GM12873 (cell line): ENCODE measurements around the gene PAMR1.

Experiments used
- CTCF ChIP-seq: IDR thresholded peaks from 2 replicates; pipeline ENCODE4 v1.5.1; 2012; ENCODE audit warnings: low read depth, mild to moderate bottlenecking, moderate library complexity, low read length, control low read depth; ENCODE audit not compliant: insufficient read depth; ENCODE audit errors: missing control alignments

Gene PAMR1

GRCh38 chr11:35383953-35384352, 141.5 kb downstream of the PAMR1 start:
- TF ChIP-seq CTCF: no peak
